ENCODE measurements around the gene CD72.

DNA sequence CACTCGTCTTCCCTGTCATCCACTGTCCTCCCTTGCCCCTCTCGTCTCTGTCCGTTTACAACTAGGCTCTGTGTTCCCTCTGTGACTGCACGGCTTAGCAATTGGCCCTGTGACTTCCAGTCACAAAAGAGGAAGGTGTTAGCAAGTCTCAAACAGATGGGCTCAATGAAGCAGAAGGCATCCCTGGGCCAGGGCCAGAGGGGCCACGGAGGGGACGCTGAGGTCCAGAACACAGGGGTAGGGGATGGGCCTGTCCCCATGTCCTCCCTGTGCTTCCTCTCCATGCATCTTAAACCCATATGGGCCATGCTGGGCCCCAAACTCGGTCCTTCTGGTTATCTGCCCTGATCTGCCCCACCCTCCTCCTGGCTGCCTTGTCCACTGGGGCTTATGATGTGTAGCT lies at the start of gene CD72:
- TF ChIP-seq, protein P1, sequence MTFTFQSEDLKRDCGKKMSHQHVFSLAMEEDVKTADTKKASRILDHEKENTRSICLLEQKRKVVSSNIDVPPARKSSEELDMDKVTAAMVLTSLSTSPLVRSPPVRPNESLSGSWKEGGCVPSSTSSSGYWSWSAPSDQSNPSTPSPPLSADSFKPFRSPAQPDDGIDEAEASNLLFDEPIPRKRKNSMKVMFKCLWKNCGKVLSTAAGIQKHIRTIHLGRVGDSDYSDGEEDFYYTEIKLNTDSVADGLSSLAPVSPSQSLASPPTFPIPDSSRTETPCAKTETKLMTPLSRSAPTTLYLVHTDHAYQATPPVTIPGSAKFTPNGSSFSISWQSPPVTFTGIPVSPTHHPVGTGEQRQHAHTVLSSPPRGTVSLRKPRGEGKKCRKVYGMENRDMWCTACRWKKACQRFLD (tag by site-specific recombination; IDR thresholded peaks at IDR 0.05) = no peak
- TF ChIP-seq, protein P2, sequence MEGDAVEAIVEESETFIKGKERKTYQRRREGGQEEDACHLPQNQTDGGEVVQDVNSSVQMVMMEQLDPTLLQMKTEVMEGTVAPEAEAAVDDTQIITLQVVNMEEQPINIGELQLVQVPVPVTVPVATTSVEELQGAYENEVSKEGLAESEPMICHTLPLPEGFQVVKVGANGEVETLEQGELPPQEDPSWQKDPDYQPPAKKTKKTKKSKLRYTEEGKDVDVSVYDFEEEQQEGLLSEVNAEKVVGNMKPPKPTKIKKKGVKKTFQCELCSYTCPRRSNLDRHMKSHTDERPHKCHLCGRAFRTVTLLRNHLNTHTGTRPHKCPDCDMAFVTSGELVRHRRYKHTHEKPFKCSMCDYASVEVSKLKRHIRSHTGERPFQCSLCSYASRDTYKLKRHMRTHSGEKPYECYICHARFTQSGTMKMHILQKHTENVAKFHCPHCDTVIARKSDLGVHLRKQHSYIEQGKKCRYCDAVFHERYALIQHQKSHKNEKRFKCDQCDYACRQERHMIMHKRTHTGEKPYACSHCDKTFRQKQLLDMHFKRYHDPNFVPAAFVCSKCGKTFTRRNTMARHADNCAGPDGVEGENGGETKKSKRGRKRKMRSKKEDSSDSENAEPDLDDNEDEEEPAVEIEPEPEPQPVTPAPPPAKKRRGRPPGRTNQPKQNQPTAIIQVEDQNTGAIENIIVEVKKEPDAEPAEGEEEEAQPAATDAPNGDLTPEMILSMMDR (tag by site-specific recombination; IDR thresholded peaks at IDR 0.05) = no peak
- TF ChIP-seq, protein P3, sequence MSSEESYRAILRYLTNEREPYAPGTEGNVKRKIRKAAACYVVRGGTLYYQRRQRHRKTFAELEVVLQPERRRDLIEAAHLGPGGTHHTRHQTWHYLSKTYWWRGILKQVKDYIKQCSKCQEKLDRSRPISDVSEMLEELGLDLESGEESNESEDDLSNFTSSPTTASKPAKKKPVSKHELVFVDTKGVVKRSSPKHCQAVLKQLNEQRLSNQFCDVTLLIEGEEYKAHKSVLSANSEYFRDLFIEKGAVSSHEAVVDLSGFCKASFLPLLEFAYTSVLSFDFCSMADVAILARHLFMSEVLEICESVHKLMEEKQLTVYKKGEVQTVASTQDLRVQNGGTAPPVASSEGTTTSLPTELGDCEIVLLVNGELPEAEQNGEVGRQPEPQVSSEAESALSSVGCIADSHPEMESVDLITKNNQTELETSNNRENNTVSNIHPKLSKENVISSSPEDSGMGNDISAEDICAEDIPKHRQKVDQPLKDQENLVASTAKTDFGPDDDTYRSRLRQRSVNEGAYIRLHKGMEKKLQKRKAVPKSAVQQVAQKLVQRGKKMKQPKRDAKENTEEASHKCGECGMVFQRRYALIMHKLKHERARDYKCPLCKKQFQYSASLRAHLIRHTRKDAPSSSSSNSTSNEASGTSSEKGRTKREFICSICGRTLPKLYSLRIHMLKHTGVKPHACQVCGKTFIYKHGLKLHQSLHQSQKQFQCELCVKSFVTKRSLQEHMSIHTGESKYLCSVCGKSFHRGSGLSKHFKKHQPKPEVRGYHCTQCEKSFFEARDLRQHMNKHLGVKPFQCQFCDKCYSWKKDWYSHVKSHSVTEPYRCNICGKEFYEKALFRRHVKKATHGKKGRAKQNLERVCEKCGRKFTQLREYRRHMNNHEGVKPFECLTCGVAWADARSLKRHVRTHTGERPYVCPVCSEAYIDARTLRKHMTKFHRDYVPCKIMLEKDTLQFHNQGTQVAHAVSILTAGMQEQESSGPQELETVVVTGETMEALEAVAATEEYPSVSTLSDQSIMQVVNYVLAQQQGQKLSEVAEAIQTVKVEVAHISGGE (tag by site-specific recombination; conservative IDR thresholded peaks at IDR 0.05; ENCODE audit: low read depth) = no peak
- TF ChIP-seq, protein P4, sequence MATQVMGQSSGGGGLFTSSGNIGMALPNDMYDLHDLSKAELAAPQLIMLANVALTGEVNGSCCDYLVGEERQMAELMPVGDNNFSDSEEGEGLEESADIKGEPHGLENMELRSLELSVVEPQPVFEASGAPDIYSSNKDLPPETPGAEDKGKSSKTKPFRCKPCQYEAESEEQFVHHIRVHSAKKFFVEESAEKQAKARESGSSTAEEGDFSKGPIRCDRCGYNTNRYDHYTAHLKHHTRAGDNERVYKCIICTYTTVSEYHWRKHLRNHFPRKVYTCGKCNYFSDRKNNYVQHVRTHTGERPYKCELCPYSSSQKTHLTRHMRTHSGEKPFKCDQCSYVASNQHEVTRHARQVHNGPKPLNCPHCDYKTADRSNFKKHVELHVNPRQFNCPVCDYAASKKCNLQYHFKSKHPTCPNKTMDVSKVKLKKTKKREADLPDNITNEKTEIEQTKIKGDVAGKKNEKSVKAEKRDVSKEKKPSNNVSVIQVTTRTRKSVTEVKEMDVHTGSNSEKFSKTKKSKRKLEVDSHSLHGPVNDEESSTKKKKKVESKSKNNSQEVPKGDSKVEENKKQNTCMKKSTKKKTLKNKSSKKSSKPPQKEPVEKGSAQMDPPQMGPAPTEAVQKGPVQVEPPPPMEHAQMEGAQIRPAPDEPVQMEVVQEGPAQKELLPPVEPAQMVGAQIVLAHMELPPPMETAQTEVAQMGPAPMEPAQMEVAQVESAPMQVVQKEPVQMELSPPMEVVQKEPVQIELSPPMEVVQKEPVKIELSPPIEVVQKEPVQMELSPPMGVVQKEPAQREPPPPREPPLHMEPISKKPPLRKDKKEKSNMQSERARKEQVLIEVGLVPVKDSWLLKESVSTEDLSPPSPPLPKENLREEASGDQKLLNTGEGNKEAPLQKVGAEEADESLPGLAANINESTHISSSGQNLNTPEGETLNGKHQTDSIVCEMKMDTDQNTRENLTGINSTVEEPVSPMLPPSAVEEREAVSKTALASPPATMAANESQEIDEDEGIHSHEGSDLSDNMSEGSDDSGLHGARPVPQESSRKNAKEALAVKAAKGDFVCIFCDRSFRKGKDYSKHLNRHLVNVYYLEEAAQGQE (tag by site-specific recombination; IDR thresholded peaks at IDR 0.05) = no peak
- TF ChIP-seq ZNF48 (tag by site-specific recombination; IDR thresholded peaks at IDR 0.05) = no peak
- no peak for TF ChIP-seq ZNF394 (tag by site-specific recombination; IDR thresholded peaks at IDR 0.05; ENCODE audit: borderline replicate concordance)

Data from HEK293 (cell line).